Measurements from ENCODE around the gene CNTNAP4. TPM values are rescaled to one million over a fixed set of nuclear protein-coding genes. Genes with fewer than 3 reads are reported as not detected.

CNTNAP4 gene
- polyA plus RNA-seq, 1 donor (not counting 4 experiments of a cell fraction or from before 2014, with no cell fraction given) = 0.08 TPM

- no peak overlapping the region for H3K27ac ChIP-seq (ENCODE audit: control insufficient read depth, insufficient read depth, low read length)
- H3K4me2 ChIP-seq (ENCODE audit: control insufficient read depth, extremely low read depth, insufficient read depth, low read depth, low read length) = no peak overlapping the region
- DNase-seq (ENCODE audit: low read depth, low spot score) = no peak
- no peaks in the 10 kb centered on the region for H3K9me3 ChIP-seq (ENCODE audit: control insufficient read depth, low read depth, low read length)
- TF ChIP-seq CTCF (optimal IDR thresholded peaks at IDR 0.05 in 1 of 3, IDR thresholded peaks at IDR 0.05 in 1 of 3, conservative IDR thresholded peaks at IDR 0.05 in 1 of 3; ENCODE audit: extremely low read depth in 1 of 3, insufficient read depth in 2 of 3, low read length in 3 of 3) = no peak
- H3K4me1 ChIP-seq (ENCODE audit: control insufficient read depth, extremely low read depth, insufficient read depth, low read length) = no peaks in the 10 kb centered on the region
- no peak overlapping the region for H3K4me3 ChIP-seq (ENCODE audit: control insufficient read depth in 2 of 3, extremely low read depth in 1 of 3, insufficient read depth in 2 of 3, low read depth in 1 of 3, low read length in 3 of 3)
- no peaks in the 10 kb centered on the region for H3K79me2 ChIP-seq (ENCODE audit: control insufficient read depth, insufficient read depth, low read length)
- H3K27me3 ChIP-seq (ENCODE audit: control insufficient read depth, extremely low read depth, insufficient read depth, low read length) = no peaks in the 10 kb centered on the region
- H3K36me3 ChIP-seq (ENCODE audit: control insufficient read depth in 2 of 2, extremely low read depth in 1 of 2, insufficient read depth in 2 of 2, low read length in 2 of 2) = no peaks in the 10 kb centered on the region
- FAIRE-seq = no peak
- no peaks in the 10 kb centered on the region for H4K20me1 ChIP-seq (ENCODE audit: control insufficient read depth, extremely low read depth, insufficient read depth, low read length)
- H2AFZ ChIP-seq (ENCODE audit: control insufficient read depth, low read length) = no peak overlapping the region
- H3K9ac ChIP-seq (ENCODE audit: control insufficient read depth, extremely low read depth, insufficient read depth, low read length) = no peak overlapping the region
- no peaks in the 10 kb centered on the region for H3K9me1 ChIP-seq (ENCODE audit: control insufficient read depth, extremely low read depth, insufficient read depth, low read length)
- dilution Hi-C loops (cut with MboI; ENCODE audit: extremely low pct_ligation_motif_present, low sequenced_read_pairs) = no loop called here
Observed at GRCh38 chr16:76390476-76390875, 113.3 kb downstream of the CNTNAP4 start.

GRCh38 chr16:76396977-76397376 is 119.8 kb downstream of the CNTNAP4 start:
- dilution Hi-C loops (cut with MboI; ENCODE audit: extremely low pct_ligation_motif_present, low sequenced_read_pairs) = no loop called here
- Histone ChIP-seq H2AFZ (ENCODE audit: control insufficient read depth, low read length) (no peak overlapping the region), H3K4me1 (ENCODE audit: control insufficient read depth, extremely low read depth, insufficient read depth, low read length) (no peaks in the 10 kb centered on the region), H3K9me1 (ENCODE audit: control insufficient read depth, extremely low read depth, insufficient read depth, low read length) (no peaks in the 10 kb centered on the region), H3K4me3 (ENCODE audit: control insufficient read depth in 2 of 3, extremely low read depth in 1 of 3, insufficient read depth in 2 of 3, low read depth in 1 of 3, low read length in 3 of 3) (no peak overlapping the region), H3K27ac (ENCODE audit: control insufficient read depth, insufficient read depth, low read length) (no peak overlapping the region), H3K9ac (ENCODE audit: control insufficient read depth, extremely low read depth, insufficient read depth, low read length) (no peak overlapping the region), H4K20me1 (ENCODE audit: control insufficient read depth, extremely low read depth, insufficient read depth, low read length) (no peaks in the 10 kb centered on the region), H3K4me2 (ENCODE audit: control insufficient read depth, extremely low read depth, insufficient read depth, low read depth, low read length) (no peak overlapping the region), H3K36me3 (ENCODE audit: control insufficient read depth in 2 of 2, extremely low read depth in 1 of 2, insufficient read depth in 2 of 2, low read length in 2 of 2) (no peaks in the 10 kb centered on the region), H3K9me3 (ENCODE audit: control insufficient read depth, low read depth, low read length) (no peaks in the 10 kb centered on the region), H3K79me2 (ENCODE audit: control insufficient read depth, insufficient read depth, low read length) (no peaks in the 10 kb centered on the region), H3K27me3 (ENCODE audit: control insufficient read depth, extremely low read depth, insufficient read depth, low read length) (no peaks in the 10 kb centered on the region)
- FAIRE-seq (no peak), DNase-seq (ENCODE audit: low read depth, low spot score) (no peak)
- TF ChIP-seq EZH2 (IDR thresholded peaks at IDR 0.05; ENCODE audit: low read length) = no peak

GRCh38 chr16:76409706-76410105 is 132.5 kb downstream of the CNTNAP4 start:
- no peaks in the 10 kb centered on the region for H3K9me3 ChIP-seq (ENCODE audit: control insufficient read depth, low read depth, low read length)
- no peak overlapping the region for H3K9ac ChIP-seq (ENCODE audit: control insufficient read depth, extremely low read depth, insufficient read depth, low read length)
- FAIRE-seq (no peak), DNase-seq (ENCODE audit: low read depth, low spot score) (no peak)
- no peaks in the 10 kb centered on the region for H3K4me1 ChIP-seq (ENCODE audit: control insufficient read depth, extremely low read depth, insufficient read depth, low read length)
- H3K27me3 ChIP-seq (ENCODE audit: control insufficient read depth, extremely low read depth, insufficient read depth, low read length) = no peaks in the 10 kb centered on the region
- H3K36me3 ChIP-seq (ENCODE audit: control insufficient read depth in 2 of 2, extremely low read depth in 1 of 2, insufficient read depth in 2 of 2, low read length in 2 of 2) = no peaks in the 10 kb centered on the region
- H4K20me1 ChIP-seq (ENCODE audit: control insufficient read depth, extremely low read depth, insufficient read depth, low read length) = no peaks in the 10 kb centered on the region
- no peaks in the 10 kb centered on the region for H3K79me2 ChIP-seq (ENCODE audit: control insufficient read depth, insufficient read depth, low read length)
- H2AFZ ChIP-seq (ENCODE audit: control insufficient read depth, low read length) = no peak overlapping the region
- H3K4me2 ChIP-seq (ENCODE audit: control insufficient read depth, extremely low read depth, insufficient read depth, low read depth, low read length) = no peak overlapping the region
- TF ChIP-seq CTCF (optimal IDR thresholded peaks at IDR 0.05 in 1 of 3, IDR thresholded peaks at IDR 0.05 in 1 of 3, conservative IDR thresholded peaks at IDR 0.05 in 1 of 3; ENCODE audit: extremely low read depth in 1 of 3, insufficient read depth in 2 of 3, low read length in 3 of 3) = no peak
- no peak for TF ChIP-seq EZH2 (IDR thresholded peaks at IDR 0.05; ENCODE audit: low read length)
- H3K9me1 ChIP-seq (ENCODE audit: control insufficient read depth, extremely low read depth, insufficient read depth, low read length) = no peaks in the 10 kb centered on the region
- H3K27ac ChIP-seq (ENCODE audit: control insufficient read depth, insufficient read depth, low read length) = no peak overlapping the region
- H3K4me3 ChIP-seq (ENCODE audit: control insufficient read depth in 2 of 3, extremely low read depth in 1 of 3, insufficient read depth in 2 of 3, low read depth in 1 of 3, low read length in 3 of 3) = no peak overlapping the region
- dilution Hi-C loops (cut with MboI; ENCODE audit: extremely low pct_ligation_motif_present, low sequenced_read_pairs) = no loop called here

Measured in keratinocyte (primary cell).